ENCODE measurements around the gene CNTF. TPM values are rescaled to one million over a fixed set of nuclear protein-coding genes. Genes with fewer than 3 reads are reported as not detected.
"Not testable (repeated sequence)": the region's sequence is repeated elsewhere in the genome, so short reads cannot be mapped to it uniquely, and the experiment has no call there.

CNTF gene, protein sequence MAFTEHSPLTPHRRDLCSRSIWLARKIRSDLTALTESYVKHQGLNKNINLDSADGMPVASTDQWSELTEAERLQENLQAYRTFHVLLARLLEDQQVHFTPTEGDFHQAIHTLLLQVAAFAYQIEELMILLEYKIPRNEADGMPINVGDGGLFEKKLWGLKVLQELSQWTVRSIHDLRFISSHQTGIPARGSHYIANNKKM
- 1.3 TPM for total RNA-seq (2013)
- polyA plus RNA-seq (1 to 10 TPM in 1 of 3 donors, not detected in 2; 2.1 TPM), polyA minus RNA-seq (0.80 and 2.1 TPM in 2 replicates), total RNA-seq (1.3 to 17.1 (median 9.3) reads per million in 11 experiments)

DNA sequence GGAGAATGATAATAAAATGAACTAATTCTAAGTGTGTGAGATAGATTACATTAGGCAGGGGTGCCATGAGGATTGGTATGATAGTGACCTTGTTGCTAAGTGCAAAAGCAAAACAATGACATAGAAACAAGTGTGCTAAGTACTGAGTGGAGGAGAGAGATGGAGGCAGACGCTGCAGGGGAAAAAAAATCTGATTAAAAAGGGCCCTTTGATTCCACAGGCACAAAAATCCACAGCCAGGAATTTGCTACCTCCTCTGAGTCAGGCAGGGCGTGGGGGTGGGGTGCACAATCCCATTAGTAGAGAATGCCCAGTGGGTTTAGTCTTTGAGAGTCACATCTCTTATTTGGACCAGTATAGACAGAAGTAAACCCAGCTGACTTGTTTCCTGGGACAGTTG, at the start of gene CNTF:
Gene CNTF (plus strand): TSS at position 322 of the 400 bp plus-strand sequence. CDS start 88 bp downstream, outside the sequence.
- Histone ChIP-seq H3K4me2 (replicated peaks; ENCODE audit: extremely low read depth, low read length, poor library complexity, severe bottlenecking) (no peak within 1 kb of the TSS), H3K27me3 (ENCODE audit: control insufficient read depth in 2 of 2, insufficient read depth in 2 of 2, low read length in 2 of 2) (no peaks in the 10 kb centered on the region), H3K27ac (ENCODE audit: low read depth in 1 of 2, low read length in 2 of 2) (no peak within 1 kb of the TSS), H3K79me2 (ENCODE audit: insufficient read depth, low read length) (no peaks in the 10 kb centered on the region), H3K4me1 (ENCODE audit: control insufficient read depth in 1 of 2, insufficient read depth in 2 of 2, low read length in 2 of 2) (no peaks in the 10 kb centered on the region), H3K9ac (ENCODE audit: insufficient read depth, low read length, poor library complexity, severe bottlenecking) (no peak within 1 kb of the TSS), H3K4me3 (replicated peaks in 1 of 3; ENCODE audit: low read depth in 2 of 3, low read length in 3 of 3) (no peak within 1 kb of the TSS), H3K36me3 (replicated peaks in 1 of 2; ENCODE audit: control insufficient read depth in 1 of 2, insufficient read depth in 2 of 2, low read length in 2 of 2) (peaks cover 87 to 99% of the 10 kb centered on the region in 2 donors), H3K9me3 (replicated peaks in 1 of 2; ENCODE audit: control insufficient read depth in 1 of 2, insufficient read depth in 1 of 2, low read length in 2 of 2) (no peaks in the 10 kb centered on the region), H2AFZ (ENCODE audit: insufficient read depth, low read depth, low read length, poor library complexity, severe bottlenecking) (no peak within 1 kb of the TSS), H4K20me1 (ENCODE audit: insufficient read depth, low read length) (peaks cover 7% of the 10 kb centered on the region)
- Mint-ChIP-seq H3K27me3 (ENCODE audit: low read depth in 3 of 3) (no peaks in the 10 kb centered on the region), H3K27ac (peak within 1 kb of the TSS in 2 of 7 donors; percentile 3 to 48), H3K36me3 (peaks cover 66 to 67% of the 10 kb centered on the region in 2 donors), H3K4me1 (no peaks in the 10 kb centered on the region), H3K4me3 (no peak within 1 kb of the TSS), H3K9me3 (peaks cover 0 to 2% (median 0%) of the 10 kb centered on the region in 7 donors)
- no CpG with 5 or more reads among the region's 2 CpGs for WGBS (ENCODE audit: insufficient coverage)
- intact Hi-C loops (cut with micrococcal nuclease) = no loop called here
- DNase-seq = no peak
- TF ChIP-seq, protein P1, sequence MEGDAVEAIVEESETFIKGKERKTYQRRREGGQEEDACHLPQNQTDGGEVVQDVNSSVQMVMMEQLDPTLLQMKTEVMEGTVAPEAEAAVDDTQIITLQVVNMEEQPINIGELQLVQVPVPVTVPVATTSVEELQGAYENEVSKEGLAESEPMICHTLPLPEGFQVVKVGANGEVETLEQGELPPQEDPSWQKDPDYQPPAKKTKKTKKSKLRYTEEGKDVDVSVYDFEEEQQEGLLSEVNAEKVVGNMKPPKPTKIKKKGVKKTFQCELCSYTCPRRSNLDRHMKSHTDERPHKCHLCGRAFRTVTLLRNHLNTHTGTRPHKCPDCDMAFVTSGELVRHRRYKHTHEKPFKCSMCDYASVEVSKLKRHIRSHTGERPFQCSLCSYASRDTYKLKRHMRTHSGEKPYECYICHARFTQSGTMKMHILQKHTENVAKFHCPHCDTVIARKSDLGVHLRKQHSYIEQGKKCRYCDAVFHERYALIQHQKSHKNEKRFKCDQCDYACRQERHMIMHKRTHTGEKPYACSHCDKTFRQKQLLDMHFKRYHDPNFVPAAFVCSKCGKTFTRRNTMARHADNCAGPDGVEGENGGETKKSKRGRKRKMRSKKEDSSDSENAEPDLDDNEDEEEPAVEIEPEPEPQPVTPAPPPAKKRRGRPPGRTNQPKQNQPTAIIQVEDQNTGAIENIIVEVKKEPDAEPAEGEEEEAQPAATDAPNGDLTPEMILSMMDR (IDR thresholded peaks at IDR 0.05) = no peak

DNA sequence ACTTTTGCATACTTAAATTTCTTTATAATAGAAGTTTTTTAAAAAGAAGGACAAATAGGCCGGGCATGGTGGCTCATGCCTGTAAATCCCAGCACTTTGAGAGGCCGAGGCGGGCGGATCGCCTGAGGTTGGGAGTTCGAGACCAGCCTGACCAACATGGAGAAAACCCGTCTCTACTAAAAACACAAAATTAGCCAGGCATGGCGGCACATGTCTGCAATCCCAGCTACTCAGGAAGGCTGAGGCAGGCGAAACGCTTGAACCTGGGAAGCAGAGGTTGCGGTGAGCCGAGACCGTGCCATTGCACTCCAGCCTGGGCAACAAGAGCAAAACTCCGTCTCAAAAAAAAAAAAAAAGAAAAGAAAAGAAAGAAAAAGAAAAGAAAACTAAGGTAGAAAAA, 49.6 kb upstream of the CNTF start:
- Histone ChIP-seq H3K4me2 (replicated peaks; ENCODE audit: extremely low read depth, low read length, poor library complexity, severe bottlenecking) (peak overlapping the region; percentile 92), H3K9ac (ENCODE audit: insufficient read depth, low read length, poor library complexity, severe bottlenecking) (peak overlapping the region; percentile 51), H3K79me2 (ENCODE audit: insufficient read depth, low read length) (peaks cover 82% of the 10 kb centered on the region), H3K4me3 (replicated peaks in 1 of 3; ENCODE audit: low read depth in 2 of 3, low read length in 3 of 3) (peak overlapping the region in 1 of 3 experiments; percentile 75), H3K27ac (ENCODE audit: low read depth in 1 of 2, low read length in 2 of 2) (peak overlapping the region; percentile 84 to 100), H4K20me1 (ENCODE audit: insufficient read depth, low read length) (peaks cover 43% of the 10 kb centered on the region), H3K4me1 (ENCODE audit: control insufficient read depth in 1 of 2, insufficient read depth in 2 of 2, low read length in 2 of 2) (peaks cover 56 to 67% of the 10 kb centered on the region in 2 donors), H3K36me3 (replicated peaks in 1 of 2; ENCODE audit: control insufficient read depth in 1 of 2, insufficient read depth in 2 of 2, low read length in 2 of 2) (peaks cover 21 to 30% of the 10 kb centered on the region in 2 donors)
- peaks cover 59% of the 10 kb centered on the region for H3K4me1 Mint-ChIP-seq
- not testable (repeated sequence) for H2AFZ ChIP-seq (ENCODE audit: insufficient read depth, low read depth, low read length, poor library complexity, severe bottlenecking); H3K9me3 ChIP-seq (replicated peaks in 1 of 2; ENCODE audit: control insufficient read depth in 1 of 2, insufficient read depth in 1 of 2, low read length in 2 of 2); H3K27me3 Mint-ChIP-seq (ENCODE audit: low read depth in 3 of 3); H3K27me3 ChIP-seq (ENCODE audit: control insufficient read depth in 2 of 2, insufficient read depth in 2 of 2, low read length in 2 of 2); H3K9me3 Mint-ChIP-seq; DNase-seq
- intact Hi-C loops (cut with micrococcal nuclease) = loop anchor here in 1 of 2 donors (10.0 kb wide), 3 partner anchors 572 to 908 kb away; partner anchors contain the start of genes FAM111A and ZDHHC5
- peaks cover 26 to 27% of the 10 kb centered on the region in 2 donors for H3K36me3 Mint-ChIP-seq
- H3K4me3 Mint-ChIP-seq = peak overlapping the region; percentile 57 to 62
- H3K27ac Mint-ChIP-seq = peak overlapping the region; percentile 96 to 100 (median 100)
- WGBS (ENCODE audit: insufficient coverage) = no CpG with 5 or more reads among the region's 14 CpGs

Measured in CD14-positive monocyte (primary cell).